ENCODE data around the gene DACH2.

DACH2 gene

DNA sequence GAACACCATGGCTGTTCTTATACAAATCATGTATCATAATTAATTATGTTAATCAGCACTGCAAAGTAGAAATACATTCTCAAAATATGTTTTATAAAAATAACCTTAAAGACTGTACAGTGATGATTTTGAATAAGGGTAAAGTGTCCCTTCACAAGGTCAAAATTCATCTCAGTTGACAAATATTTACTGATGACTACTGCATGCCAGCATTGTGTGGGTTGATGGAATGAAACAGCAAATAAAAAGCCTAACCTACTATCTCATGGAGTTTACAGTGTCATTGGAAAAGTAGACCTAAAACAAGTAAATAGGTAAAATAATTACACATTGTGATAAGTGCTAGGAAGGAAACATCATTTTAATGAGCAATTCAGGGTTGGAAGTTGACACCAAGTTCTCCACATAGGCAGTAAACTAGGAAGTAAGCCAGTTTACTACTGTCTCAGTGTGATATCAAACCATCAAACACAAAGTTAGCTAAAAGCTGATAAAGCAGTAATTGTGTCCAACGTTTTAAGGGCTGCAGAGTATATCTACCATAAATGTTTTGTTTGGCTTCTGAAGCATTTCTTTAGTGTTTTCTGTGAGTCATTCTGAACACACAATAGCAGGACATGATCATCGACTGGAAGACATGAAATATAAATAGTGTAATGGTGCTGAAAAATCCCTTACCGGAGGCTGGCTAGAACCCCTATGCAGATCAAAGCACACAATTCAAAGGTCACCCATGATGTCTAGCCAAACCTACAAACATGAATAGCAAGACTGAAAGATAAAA, 221.8 kb downstream of the DACH2 start:
- no peak for FAIRE-seq

DNA sequence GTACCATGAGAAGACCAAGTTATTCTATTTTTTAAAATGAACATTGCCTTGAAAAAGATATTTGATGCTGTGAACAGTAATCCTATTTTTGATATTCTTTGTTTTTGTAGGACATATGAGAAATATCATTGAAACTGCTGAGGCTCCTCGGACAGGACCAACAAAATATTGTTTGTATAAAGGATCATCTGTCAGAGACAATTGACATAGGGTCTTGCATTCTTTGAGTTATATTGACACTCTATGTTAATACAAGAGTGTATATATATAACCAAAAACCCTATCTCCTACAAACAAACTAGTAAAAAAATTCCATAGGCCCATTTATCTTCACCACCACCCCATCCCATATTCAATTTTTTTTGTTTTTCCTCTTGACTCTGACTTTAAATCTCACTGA, 222.7 kb downstream of the DACH2 start:
- FAIRE-seq (no peak), DNase-seq (ENCODE audit: insufficient read length, low spot score) (no peak)
- TF ChIP-seq, protein P1, sequence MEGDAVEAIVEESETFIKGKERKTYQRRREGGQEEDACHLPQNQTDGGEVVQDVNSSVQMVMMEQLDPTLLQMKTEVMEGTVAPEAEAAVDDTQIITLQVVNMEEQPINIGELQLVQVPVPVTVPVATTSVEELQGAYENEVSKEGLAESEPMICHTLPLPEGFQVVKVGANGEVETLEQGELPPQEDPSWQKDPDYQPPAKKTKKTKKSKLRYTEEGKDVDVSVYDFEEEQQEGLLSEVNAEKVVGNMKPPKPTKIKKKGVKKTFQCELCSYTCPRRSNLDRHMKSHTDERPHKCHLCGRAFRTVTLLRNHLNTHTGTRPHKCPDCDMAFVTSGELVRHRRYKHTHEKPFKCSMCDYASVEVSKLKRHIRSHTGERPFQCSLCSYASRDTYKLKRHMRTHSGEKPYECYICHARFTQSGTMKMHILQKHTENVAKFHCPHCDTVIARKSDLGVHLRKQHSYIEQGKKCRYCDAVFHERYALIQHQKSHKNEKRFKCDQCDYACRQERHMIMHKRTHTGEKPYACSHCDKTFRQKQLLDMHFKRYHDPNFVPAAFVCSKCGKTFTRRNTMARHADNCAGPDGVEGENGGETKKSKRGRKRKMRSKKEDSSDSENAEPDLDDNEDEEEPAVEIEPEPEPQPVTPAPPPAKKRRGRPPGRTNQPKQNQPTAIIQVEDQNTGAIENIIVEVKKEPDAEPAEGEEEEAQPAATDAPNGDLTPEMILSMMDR (IDR thresholded peaks at IDR 0.05; ENCODE audit: insufficient read depth, missing control alignments): no peak

More for the DNA sequence above, 221.8 kb downstream of the DACH2 start:
- TF ChIP-seq, protein P1 (IDR thresholded peaks at IDR 0.05; ENCODE audit: insufficient read depth, missing control alignments): no peak
- no peak for DNase-seq (ENCODE audit: insufficient read length, low spot score)

DNA sequence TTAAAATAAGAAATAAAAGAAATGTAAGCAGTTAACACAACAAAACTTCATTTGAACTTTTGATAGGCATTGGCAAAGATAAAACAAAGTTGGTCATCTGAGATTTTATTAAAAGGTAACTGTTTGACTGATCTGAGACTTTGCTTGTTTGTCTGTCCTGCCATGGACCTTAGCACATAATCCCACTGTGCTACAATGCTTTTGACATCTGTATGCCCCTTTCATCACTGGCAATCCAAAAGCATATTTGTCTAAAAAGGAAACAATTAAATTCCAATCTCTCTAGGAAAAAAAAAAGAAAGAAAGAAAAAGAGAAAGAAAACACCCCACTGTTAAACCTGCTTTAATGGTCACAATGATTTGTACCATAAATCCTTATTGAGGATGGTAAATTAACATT, 231.0 kb downstream of the DACH2 start:
- FAIRE-seq (no peak), DNase-seq (ENCODE audit: insufficient read length, low spot score) (no peak)
- TF ChIP-seq, protein P1 (IDR thresholded peaks at IDR 0.05; ENCODE audit: insufficient read depth, missing control alignments): no peak

DNA sequence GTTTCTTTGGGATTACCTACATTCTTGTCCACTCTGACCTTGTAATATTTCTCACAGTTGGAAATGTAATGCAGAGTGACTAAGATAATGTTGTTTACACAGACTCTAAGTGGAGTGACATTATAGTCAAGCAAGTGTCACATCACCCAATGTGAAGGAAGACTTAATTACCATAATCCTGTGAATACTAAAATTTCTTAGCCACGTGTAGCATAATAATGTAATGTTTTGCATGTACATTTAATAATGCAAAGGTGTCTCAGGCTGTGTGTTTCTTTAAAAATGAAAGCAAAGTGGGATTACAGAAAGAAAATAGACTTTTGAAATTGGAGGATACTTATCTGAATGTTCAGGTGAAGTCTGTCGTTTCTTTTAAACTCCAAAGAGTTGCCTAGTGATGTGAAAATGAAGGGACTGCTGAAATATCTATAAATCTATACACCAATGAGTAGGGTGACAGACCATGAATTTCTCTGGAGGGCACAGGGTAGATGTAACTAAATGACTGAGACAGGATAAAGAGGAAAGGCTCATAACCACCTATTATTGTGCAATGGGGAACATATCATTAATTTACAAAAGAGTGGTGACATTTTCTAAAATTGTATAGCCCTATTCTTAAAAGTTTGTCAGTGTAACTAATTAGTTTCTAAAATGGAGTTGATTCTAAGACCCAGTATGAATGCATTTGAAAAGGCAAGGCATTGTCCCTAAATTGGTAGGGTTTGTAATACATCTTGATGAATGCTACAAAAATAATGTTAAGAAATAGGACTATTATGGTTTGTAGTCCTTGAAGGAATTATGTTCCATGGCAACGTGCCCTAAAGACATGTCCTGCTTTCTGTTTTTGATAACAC, 235.7 kb downstream of the DACH2 start:
- DNase-seq (ENCODE audit: insufficient read length, low spot score) (no peak), FAIRE-seq (no peak)
- TF ChIP-seq, protein P1 (IDR thresholded peaks at IDR 0.05; ENCODE audit: insufficient read depth, missing control alignments): no peak

DNA sequence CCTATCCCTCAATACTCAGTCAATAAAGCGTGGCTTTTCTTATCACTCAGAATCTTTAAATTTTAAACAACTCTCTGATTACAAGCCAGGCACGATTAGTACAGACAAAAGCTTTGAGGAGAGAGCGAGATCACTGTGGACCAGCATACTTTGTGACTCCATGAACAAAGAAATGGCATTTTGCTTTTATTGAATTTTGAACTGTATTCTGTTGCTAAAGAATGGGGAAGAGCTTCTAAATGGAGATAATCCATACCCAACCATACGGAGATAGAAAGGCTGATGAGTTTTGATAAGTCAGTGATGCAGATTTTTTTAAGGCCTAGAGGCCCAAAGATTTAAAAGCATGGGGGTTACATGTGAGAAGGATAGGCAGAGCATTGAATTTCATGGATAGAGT, 259.1 kb downstream of the DACH2 start:
- DNase-seq (ENCODE audit: insufficient read length, low spot score) (no peak), FAIRE-seq (no peak)
- TF ChIP-seq, protein P1 (IDR thresholded peaks at IDR 0.05; ENCODE audit: insufficient read depth, missing control alignments): no peak

DNA sequence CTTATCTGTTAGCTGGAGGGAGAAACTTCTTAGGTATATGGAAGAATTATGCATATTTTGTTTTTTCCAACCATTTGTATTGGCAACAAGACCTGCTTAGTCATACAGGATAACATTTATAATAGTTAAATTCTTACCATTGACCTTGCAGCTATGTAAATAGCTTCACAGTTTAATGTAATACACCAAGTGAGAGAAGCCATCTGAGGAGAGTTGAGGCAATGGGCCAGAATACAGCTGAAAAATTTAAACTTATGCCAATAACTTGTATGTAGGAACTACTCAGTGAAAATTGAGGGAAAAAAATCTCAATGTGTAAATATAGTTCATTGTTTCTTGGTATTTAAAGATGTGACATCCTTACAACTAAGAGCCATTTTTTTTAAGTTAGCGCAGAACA, 273.5 kb downstream of the DACH2 start:
- TF ChIP-seq, protein P1 (IDR thresholded peaks at IDR 0.05; ENCODE audit: insufficient read depth, missing control alignments): no peak
- FAIRE-seq (no peak), DNase-seq (ENCODE audit: insufficient read length, low spot score) (no peak)
